Stimulated activated naive CD8-positive, alpha-beta T cell treated with anti-CD3 and anti-CD28 coated beads, Interleukin-15, Interleukin-2, amounts not matched to agents 100 U/mL and 50 U/mL, for 24 hours (primary cell): ENCODE data around the gene RHOG.
A peak's percentile ranks its signal among the peaks of the same experiment; 100 is the strongest.

ENCODE experiments used
- ATAC-seq: fragments of 150-1000 bp; cut with Tn5 transposase; one replicate; pipeline ENCODE4 v1.10.0; 2021
- DNase-seq: peaks from one replicate; pipeline ENCODE4 v3.0.0; 2021

The RHOG gene

DNA sequence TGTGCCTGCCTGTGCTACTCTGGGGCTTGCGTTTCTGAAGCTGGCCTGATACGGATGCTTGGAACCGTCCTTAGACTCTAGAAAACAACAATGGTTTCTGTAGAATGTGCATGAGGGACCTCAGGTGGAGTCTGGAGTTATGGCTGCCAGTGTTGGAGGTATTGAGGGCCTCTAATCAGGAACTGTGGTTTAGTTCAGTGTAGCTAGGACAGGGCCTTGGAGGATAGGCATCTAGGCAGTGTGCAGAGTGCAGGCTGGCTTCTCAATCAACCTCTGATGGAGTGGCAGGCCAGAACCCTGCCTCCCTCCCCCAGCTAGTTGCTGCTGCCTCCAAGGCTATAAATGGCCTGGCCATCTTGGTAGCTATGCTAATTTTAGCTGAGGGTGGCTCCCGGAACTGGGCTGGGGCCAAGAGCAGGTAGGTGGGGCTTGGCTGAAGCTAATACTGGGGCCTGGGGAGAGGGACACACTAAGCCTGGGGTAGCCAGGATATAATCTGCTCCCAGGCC is 18.7 kb upstream of the RHOG start:
- DNase-seq: peak; percentile 46
- no peak for ATAC-seq

DNA sequence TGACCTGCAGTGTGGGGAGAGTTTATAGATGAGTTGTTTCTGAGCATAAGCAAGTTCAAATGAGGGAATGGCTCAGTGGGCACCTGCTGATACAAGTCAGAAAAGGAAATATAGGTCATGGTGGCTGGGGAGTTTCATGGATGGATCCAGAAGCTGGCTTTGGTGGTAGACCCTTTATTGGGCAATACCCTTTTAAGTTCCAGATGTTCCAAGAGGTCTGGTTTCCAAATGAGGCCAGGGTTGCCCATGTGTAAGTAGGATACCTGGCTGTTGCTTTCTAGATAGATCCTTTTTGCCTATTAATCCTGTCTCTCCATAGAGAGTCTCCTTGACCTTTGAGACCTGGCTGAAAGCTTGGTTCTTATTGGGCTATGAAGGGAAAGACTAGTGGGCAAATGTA is 16.9 kb upstream of the RHOG start:
- no peak for ATAC-seq

DNA sequence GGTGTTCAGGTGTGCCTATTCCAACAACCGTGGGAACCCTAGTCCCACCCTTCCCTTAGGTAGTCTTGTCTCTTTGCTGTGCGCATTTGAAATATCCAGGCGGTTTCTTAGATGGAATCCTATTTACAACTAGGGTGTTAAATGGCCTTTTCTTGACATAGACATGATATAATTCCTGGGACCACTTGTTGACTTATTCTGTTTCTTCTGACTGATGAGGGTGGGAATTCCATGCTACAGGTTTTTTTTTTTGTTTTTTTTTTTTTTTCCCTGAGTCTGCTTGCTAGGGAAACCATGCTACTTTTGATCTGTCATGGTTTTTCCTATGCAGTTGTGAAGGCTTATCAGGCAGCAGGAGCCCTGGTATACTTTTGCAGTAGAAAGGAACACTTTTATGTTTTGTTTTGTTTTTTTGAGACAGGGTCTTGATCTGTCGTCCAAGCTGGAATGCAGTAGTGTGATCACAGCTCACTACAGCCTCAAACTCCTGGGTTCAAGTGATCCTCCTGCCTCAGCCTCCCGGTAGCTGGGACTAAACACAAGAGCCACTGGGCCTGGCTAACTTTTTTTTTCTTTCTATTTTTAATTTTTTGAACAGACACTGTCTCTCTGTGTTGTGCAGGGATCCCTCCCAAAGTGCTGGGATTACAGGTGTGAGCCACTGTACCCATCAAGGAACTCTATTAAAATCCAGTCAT is 16.2 kb upstream of the RHOG start:
- DNase-seq (no peak), ATAC-seq (no peak)

More for the DNA sequence above, 16.9 kb upstream of the RHOG start:
- no peak for DNase-seq

DNA sequence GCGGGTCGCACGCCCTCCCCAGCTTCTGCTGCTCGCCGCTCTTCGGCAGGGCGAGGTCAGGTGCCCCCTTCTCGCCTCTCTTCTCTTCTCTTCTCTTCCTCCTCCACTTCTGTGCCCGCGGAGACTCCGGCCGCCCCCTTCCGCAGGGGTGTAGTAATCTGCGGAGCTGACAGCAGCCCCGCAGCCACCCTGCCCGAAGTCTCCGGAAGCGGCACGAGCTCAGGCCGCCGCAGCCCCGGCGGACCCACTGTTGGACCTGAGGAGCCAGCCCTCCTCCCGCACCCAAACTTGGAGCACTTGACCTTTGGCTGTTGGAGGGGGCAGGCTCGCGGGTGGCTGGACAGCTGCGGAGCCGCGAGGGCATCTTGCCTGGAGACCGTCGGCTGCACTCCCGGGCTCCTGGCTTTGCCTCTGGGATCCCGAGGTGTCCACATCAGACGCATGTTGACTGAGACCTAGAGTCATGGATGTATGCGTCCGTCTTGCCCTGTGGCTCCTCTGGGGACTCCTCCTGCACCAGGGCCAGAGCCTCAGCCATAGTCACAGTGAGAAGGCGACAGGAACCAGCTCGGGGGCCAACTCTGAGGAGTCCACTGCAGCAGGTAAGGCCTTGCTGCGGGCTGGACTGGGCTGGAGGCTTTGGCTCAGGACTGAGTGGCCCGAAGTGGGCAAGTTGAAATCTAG is 15.2 kb upstream of the RHOG start:
- peak; percentile 0 for ATAC-seq
- peak; percentile 61 for DNase-seq

DNA sequence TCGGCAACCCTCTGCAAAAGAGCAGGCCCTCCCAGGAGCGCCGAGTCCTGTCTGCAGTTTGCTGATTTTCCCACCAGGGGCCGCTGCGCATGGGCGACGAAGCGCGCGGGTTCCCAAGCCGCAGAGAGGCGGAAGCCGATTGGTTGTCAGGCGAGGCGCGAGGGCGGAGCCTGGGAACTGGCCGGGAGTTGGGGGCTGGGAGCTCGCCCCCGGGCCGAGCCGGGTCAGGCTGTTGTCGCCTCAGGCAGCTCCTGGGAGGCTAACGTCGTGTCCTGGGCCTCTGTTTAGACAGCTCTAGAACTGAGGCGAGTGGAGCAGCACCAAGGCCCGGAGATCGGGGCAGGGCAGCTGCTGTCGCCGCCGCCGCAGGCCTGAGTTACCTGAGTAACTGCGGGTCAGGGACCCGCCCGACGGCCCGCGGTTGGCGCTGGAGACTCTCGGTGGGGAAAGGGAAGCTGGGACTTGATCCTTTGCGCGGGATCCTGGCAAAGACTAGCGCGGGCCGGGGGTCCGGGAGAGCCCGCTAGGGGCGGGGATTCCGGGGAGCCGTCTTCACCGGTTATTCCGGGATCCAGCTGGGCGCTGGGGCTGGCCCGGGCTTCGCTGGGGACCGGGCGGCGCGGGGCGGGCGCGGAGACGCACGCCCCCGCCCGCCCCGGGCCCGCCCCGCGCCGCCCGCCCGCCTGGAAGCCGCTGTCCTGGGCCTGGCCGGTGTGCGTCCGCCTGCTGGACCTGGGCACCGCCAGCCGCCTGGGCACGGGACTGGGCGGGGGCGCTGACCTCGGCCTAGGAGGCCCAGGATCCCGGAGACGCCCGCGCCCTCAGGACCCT is 14.4 kb upstream of the RHOG start, which contains the start of gene STIM1:
Gene STIM1 (plus strand): TSS at position 688 of the 831 bp plus-strand sequence. CDS start 607 bp downstream, outside the sequence.
- peak; percentile 85 for ATAC-seq
- DNase-seq: peak; percentile 99

DNA sequence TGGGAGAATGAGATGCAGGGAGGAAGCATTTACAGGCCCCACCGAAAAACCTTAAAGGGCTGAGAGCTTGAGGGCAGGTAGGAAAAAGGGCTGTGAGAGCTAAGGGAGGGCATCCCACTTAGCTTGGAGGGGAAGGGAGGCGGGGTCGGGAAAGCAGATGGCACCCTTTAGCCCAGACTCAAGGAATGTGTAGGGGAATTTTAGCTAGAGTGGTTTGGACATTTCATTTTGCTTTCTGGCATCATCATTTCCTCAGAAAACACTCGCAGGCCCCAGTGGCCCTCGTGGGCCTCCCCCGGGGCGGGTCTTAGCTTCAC is 13.9 kb upstream of the RHOG start:
- ATAC-seq (no peak), DNase-seq (no peak)

DNA sequence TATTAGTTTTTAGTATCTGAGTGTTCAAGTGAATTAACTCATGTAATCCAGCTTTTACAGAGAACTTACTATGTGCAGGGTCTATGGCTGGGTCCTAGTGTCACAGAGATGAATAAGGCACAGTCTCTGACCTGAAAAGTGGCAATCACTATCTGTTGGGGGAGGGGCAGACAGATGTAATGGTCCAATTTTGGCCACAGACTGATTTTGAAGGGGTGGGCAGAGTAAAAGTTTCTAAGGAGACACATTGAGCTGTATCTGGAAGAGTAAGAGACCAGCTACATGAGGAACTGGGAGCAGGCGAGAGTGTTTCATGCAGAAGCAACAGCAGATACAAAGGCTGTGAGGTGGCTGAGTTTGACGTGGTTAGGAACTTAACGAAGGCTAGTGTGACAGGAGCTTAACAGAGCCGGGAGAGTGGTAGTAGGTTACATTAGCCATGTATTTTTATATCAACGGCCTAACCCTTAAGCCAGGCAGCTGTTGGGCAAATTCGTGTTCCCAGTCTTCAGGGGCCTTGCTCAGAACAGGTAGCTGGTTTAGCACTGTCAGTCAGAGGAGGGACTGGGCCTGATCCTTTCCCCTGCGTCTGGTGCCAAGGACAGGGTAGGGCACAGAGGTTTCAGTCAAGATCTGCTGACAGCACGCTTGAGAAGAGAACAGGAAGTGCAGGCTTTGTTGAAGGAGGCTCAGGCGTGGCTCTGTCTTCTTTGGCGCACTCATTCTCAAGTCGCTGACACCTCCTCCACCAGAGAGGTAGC is 13.3 kb upstream of the RHOG start:
- ATAC-seq (peak; percentile 62), DNase-seq (peak; percentile 70)

DNA sequence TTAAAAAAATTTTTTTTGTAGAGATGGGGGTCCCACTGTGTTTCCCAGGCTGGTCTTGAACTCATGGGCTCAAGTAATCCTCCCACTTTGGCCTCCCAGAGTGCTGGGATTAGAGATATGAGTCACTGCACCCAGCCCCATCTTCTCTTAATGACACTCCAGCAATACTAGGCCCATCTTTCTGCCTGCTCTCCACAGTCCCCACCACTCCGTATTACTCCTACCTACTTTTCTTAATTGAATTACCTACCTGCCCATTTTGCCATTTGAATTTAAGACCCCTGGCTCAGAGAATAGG is 12.7 kb upstream of the RHOG start:
- DNase-seq (no peak), ATAC-seq (no peak)

DNA sequence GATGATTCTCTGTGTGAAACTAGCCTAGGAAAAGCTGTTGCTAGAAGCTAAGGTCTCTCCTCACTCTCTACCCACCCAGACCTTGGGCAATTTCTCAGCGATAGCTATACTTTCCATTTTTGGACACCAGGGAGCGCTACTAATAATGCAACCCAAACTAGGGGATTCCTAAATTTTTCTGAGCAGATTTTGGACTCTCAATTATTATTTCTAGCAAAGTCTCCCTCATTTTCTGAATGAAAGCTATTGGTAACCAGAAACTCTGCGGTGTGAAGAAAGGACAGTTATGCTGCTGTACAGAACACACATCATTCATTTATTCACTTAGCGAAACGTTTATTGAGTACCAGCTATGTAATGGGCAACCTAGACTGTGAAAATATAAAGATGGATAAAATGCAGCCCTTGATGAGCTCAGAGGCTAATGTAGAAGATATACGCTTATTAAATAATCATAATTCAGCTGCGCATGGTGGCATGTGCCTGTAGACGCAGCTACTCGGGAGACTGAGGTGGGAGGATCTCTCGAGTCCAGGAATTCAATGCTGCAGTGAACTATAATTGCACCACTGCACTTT is 8.6 kb upstream of the RHOG start:
- peak; percentile 55 for DNase-seq
- ATAC-seq: peak; percentile 35

DNA sequence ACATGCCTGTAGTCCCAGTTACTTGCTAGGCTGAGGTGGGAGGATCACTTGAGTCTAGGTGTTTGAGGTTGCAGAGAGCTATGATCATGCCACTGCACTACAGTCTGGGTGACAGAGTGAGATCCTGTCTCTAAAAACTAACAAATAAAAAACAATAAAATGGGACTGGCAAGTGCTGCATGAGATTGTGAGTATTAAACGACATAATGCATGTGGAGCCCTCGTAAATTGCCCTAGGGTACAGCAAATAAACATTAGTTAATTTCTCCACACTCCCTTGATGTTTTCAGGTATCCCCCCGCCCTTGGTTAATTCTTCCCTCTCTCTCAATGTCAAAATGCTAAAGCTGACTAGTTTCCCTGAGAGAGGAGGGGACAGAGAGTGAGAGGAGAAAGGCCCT is 4.9 kb upstream of the RHOG start:
- ATAC-seq (no peak), DNase-seq (no peak)

DNA sequence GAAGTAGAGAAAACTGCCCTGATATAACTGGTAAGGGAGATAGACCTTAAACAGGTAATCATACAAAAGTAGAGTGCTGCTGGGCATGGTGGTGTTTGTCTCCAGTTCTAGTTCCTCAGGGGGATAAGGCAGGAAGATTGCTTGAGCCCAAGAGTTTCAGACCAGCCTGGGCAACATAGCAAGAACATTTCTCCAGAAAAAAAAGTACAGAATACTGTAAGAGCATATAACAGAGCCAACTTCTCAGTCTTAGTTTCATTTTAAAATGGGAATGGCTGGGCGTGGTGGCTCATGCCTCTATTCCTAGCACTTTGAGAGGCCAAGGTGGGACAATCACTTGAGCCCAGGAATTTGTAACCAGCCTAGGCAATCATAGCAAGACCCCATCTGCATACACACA is 4.5 kb upstream of the RHOG start:
- DNase-seq: no peak
- no peak for ATAC-seq

DNA sequence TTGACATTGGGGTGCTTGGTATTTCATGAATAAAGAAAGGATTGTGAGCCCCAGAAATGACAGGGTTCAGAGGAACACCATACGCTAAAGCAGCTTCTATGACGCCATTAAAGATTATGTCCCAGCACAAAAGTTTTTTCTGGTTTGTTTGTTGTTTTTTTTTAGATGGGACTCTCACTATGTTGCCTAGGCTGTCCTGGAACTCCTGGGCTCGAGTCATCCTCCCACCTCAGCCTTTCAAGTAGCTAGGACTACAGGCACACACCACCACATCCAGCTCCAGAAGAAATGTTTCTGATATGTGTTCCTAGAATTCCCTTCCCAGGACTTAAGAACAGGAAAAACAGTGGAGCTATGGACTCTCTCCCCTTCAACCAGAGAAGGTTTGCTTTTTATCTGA is 2.6 kb upstream of the RHOG start:
- no peak for DNase-seq
- no peak for ATAC-seq

DNA sequence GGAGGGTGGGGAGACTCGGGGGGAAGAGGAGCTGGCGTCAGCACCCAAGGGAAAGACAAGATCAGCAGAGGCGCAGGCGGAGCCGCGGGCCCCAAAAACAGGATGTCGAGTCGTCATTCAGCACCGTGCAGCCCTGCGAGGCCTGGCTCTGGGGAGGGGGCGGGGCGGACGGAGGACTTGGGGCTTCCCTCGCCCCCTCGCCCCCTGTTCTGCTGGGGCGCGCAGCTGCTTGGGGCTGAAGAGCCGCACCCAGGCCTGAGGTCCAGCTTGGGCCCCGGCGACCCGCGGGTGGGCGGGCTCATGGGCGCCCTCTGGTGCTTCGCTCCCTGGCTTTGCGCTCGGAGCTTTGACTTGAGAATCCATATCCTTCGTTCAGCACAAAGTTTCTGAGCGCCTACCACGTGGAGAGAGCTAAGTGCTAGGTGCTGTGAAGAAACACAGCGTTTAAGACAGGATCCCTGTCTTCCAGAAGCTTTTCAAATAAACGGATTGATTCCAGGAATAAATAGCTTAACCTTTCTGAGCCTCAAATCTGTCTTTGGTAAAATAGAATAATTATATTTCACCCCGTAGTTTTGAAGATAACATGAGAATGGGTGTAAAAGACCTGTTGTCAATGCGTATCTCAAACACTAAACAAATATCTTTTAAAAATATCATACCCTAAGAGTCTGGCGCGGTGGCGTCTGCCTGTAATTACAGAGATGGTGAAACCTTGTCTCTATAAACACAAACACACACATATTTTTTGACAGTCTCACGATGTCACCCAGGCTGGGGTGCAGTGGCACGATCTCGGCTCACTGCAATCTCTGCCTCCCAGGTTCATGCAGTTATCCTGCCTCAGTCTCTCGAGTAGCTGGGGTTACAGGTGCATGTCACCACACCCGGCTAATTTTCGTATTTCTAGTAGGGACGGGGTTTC is 929 bp upstream of the RHOG start:
- ATAC-seq: no peak

DNA sequence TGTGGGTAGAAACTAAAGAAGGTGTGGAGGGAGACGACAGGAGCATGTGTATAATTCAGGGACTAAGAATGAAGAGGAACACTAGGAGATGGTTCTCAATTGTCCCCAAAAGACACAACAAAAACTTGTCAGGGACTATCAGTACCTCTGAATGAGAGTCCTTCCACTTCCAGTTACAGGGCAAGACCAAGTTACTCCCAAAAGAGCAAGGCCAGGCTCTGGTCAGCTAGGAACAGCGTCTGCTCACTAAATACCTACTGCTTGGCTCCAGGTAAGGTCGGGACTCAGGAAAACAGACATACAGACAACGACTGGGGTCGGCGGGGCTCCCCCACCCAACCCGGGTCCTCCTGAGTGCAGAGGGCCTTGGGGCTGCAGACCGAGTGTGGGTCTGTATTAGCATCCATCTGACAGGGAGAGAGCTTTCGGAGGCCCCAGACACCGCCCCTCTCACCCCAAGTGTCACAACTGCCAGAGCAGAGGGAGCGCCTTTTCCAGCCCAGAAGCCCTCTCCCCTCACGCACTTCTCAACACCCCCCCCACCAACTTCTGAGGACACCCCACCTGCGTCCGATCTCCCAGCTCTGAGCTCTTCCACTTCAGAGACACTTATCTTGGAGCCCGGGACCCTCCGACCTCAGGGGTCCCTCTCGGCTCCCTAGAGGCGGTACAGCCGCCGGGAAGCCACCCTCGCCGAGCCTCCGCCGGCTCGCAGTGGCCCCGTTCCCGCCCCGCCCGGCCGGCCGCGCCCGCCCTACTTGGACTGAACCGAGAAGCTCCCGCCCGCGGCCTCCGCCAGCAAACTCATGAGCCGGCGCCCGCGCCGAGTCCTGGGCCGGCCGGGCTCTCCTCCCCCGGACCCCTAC is 522 bp downstream of the RHOG start:
- ATAC-seq: no peak
- no peak for DNase-seq

More for the DNA sequence above, 929 bp upstream of the RHOG start:
- peak; percentile 96 for DNase-seq

DNA sequence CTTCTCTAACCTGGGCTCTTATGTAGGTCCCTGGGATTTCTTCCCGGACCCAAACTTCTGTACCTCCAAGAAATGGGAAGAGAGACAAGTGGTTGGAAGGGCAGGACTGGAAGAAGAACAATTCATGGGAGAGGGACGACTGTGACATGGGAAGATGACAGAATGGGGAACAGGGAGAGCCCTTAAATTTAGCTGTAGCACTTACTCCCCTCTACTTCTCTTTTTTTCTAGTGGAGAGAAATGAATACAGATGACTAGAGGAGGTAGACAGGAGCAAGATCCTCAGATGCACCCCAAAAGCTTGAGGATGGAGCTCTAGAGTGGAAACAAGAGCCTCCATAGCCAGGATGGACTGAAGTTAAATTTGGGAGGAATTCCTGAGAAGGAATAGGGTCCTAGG is 2.3 kb downstream of the RHOG start:
- ATAC-seq (no peak), DNase-seq (no peak)

DNA sequence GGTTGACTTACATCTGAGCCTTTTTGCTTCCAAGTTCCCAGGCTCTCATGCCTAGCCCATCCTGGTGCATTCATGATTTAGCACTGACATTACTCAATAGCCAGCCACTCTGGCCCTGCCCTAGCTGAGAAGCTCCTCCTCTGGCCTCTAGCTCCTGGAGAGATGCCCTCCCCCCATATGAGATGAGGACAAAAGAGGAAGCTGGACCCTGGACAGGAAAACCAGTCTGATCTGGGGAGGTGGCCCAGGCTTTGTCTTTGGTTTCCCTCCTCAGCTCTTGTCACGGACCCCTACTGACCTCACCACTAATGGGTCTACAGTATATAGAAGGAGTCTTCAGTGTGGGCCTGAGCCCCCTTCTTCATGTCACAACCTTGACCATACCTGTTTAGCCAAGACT is 3.0 kb downstream of the RHOG start:
- no peak for DNase-seq
- no peak for ATAC-seq

DNA sequence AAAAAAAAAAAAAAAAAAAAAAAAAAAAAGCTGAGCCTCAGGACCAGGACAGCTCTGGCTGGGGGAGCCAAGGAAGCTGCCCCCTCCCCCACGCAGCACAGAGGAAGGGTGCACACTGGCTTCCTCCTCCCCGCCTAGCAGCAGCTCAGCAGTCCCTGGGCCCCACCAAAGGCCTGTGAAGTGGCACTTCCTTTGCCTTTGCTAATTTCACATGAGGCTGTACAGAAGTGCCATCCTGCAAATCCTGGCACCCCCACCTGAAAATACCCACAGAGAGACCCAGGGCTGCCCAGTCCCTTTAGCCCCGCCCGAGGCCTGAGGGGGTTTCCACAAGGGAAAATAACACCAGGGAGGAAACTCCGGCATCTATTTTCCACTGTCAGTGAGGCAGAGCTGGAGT is 3.9 kb downstream of the RHOG start:
- ATAC-seq: peak; percentile 1
- DNase-seq: peak; percentile 64

DNA sequence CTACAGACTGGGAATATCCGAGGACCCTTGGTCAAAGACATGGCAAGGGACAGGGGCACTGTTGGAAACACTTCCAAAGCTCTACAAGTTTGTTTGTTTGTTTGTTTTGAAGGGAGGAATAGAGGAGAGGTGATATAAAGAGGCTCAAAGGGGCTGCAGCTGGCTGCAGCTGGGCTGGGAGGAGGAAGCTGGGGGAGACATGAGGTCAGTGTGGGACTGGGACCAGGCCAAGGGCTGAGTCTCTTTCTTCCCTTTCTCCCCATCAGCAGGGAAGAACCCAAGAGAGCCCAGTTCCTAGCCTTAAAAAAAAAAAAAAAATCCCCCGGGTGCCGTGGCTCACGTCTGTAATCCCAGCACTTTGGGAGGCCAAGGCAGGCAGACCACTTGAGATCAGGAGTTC is 5.0 kb downstream of the RHOG start:
- DNase-seq: no peak
- no peak for ATAC-seq

DNA sequence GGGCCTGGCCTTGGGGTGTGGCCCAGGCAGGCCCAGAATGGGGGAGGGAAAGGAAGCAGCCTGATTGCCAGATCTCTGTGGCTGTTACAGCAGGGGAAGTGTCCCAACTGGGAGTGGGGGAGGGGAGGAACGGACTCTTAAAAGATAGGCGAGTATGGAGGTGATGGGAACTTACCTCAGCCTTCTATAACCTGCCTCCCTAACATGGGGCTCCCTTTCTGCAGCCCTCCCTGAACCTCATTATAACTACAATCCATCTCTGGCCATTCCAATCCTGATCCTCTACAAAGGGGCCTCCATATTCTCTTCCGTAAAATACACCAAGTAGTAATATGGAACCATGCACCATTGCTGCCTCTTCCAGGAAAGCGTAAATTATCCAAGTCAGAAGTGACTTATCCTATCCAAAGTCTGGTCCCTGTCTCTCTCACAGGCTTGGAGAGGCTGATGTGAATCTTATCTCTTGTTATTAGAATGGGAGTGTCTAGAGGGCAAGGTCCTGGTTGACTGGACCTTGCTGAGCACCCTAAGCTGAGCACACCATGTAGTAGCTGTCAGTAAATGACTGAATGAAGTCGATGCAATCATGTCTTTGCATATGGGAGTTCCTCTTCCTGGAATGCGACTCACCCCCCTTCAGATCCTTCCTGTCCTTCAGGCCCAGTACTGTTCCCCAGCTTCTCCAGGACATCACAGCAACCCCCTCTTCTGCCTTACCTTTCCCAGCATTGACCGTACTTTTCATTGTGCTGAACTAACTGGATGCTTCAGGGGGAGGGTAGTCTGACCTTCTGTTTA is 5.9 kb downstream of the RHOG start:
- ATAC-seq (no peak), DNase-seq (no peak)
